ENCODE data around the gene GUCD1. TPM values are rescaled to one million over a fixed set of nuclear protein-coding genes. Genes with fewer than 3 reads are reported as not detected.

GUCD1 gene
- total and polyA plus RNA-seq, 2 of the 13 experiments (the other 11 are each of a cell fraction or from before 2014, with no cell fraction given): 128 to 245 TPM

- TF ChIP-seq SMAD3 (CRISPR knock-in tag; IDR thresholded peaks at IDR 0.05) (peak; percentile 92), TSC22D2 (CRISPR knock-in tag; IDR thresholded peaks at IDR 0.05; ENCODE audit: borderline replicate concordance) (no peak), HOMEZ (CRISPR knock-in tag; IDR thresholded peaks at IDR 0.05; ENCODE audit: low read depth) (peak; percentile 30; the same call in 1 of the 2 replicates), NR2F2 (IDR thresholded peaks at IDR 0.05; ENCODE audit: borderline replicate concordance, low read depth) (peak; percentile 91), NAIF1 (CRISPR knock-in tag; IDR thresholded peaks at IDR 0.05; ENCODE audit: borderline replicate concordance) (no peak), ZMAT3 (CRISPR knock-in tag; conservative IDR thresholded peaks at IDR 0.05) (0 out of 2 replicates have a peak, but pooled peaks have one; percentile 41), POLR2AphosphoS5 (IDR thresholded peaks at IDR 0.05; ENCODE audit: low read depth, low read length) (peak; percentile 47; the same call in 1 of the 2 replicates), ZNF383 (CRISPR knock-in tag; IDR thresholded peaks at IDR 0.05; ENCODE audit: borderline replicate concordance) (no peak), TEAD3 (CRISPR knock-in tag; optimal IDR thresholded peaks at IDR 0.05; ENCODE audit: borderline replicate concordance) (peak; percentile 90), SOX13 (IDR thresholded peaks at IDR 0.05) (peak; percentile 86), SOX13 (CRISPR knock-in tag; conservative IDR thresholded peaks at IDR 0.05 in 1 of 2, IDR thresholded peaks at IDR 0.05 in 1 of 2) (peak in 1 of 2 experiments; percentile 96; a peak in 2 of 4 replicates), XBP1 (CRISPR knock-in tag; IDR thresholded peaks at IDR 0.05) (no peak), CEBPG (CRISPR knock-in tag; IDR thresholded peaks at IDR 0.05) (peak; percentile 82)
- TF ChIP-seq, protein P1, sequence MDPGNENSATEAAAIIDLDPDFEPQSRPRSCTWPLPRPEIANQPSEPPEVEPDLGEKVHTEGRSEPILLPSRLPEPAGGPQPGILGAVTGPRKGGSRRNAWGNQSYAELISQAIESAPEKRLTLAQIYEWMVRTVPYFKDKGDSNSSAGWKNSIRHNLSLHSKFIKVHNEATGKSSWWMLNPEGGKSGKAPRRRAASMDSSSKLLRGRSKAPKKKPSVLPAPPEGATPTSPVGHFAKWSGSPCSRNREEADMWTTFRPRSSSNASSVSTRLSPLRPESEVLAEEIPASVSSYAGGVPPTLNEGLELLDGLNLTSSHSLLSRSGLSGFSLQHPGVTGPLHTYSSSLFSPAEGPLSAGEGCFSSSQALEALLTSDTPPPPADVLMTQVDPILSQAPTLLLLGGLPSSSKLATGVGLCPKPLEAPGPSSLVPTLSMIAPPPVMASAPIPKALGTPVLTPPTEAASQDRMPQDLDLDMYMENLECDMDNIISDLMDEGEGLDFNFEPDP (CRISPR knock-in tag; conservative IDR thresholded peaks at IDR 0.05): 0 out of 2 replicates have a peak, but pooled peaks have one; percentile 72
- TF ChIP-seq, protein P2, sequence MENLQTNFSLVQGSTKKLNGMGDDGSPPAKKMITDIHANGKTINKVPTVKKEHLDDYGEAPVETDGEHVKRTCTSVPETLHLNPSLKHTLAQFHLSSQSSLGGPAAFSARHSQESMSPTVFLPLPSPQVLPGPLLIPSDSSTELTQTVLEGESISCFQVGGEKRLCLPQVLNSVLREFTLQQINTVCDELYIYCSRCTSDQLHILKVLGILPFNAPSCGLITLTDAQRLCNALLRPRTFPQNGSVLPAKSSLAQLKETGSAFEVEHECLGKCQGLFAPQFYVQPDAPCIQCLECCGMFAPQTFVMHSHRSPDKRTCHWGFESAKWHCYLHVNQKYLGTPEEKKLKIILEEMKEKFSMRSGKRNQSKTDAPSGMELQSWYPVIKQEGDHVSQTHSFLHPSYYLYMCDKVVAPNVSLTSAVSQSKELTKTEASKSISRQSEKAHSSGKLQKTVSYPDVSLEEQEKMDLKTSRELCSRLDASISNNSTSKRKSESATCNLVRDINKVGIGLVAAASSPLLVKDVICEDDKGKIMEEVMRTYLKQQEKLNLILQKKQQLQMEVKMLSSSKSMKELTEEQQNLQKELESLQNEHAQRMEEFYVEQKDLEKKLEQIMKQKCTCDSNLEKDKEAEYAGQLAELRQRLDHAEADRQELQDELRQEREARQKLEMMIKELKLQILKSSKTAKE (CRISPR knock-in tag; IDR thresholded peaks at IDR 0.05; ENCODE audit: borderline replicate concordance): peak; percentile 12; the same call in 1 of the 2 replicates
- TF ChIP-seq, protein P3, sequence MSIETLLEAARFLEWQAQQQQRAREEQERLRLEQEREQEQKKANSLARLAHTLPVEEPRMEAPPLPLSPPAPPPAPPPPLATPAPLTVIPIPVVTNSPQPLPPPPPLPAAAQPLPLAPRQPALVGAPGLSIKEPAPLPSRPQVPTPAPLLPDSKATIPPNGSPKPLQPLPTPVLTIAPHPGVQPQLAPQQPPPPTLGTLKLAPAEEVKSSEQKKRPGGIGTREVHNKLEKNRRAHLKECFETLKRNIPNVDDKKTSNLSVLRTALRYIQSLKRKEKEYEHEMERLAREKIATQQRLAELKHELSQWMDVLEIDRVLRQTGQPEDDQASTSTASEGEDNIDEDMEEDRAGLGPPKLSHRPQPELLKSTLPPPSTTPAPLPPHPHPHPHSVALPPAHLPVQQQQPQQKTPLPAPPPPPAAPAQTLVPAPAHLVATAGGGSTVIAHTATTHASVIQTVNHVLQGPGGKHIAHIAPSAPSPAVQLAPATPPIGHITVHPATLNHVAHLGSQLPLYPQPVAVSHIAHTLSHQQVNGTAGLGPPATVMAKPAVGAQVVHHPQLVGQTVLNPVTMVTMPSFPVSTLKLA (IDR thresholded peaks at IDR 0.05): peak; percentile 29; the same call in 1 of the 2 replicates
- TF ChIP-seq, protein P4, sequence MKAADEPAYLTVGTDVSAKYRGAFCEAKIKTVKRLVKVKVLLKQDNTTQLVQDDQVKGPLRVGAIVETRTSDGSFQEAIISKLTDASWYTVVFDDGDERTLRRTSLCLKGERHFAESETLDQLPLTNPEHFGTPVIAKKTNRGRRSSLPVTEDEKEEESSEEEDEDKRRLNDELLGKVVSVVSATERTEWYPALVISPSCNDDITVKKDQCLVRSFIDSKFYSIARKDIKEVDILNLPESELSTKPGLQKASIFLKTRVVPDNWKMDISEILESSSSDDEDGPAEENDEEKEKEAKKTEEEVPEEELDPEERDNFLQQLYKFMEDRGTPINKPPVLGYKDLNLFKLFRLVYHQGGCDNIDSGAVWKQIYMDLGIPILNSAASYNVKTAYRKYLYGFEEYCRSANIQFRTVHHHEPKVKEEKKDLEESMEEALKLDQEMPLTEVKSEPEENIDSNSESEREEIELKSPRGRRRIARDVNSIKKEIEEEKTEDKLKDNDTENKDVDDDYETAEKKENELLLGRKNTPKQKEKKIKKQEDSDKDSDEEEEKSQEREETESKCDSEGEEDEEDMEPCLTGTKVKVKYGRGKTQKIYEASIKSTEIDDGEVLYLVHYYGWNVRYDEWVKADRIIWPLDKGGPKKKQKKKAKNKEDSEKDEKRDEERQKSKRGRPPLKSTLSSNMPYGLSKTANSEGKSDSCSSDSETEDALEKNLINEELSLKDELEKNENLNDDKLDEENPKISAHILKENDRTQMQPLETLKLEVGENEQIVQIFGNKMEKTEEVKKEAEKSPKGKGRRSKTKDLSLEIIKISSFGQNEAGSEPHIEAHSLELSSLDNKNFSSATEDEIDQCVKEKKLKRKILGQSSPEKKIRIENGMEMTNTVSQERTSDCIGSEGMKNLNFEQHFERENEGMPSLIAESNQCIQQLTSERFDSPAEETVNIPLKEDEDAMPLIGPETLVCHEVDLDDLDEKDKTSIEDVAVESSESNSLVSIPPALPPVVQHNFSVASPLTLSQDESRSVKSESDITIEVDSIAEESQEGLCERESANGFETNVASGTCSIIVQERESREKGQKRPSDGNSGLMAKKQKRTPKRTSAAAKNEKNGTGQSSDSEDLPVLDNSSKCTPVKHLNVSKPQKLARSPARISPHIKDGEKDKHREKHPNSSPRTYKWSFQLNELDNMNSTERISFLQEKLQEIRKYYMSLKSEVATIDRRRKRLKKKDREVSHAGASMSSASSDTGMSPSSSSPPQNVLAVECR (CRISPR knock-in tag; IDR thresholded peaks at IDR 0.05; ENCODE audit: borderline replicate concordance): peak; percentile 46; the same call in 1 of the 2 replicates
These were observed 23.7 kb upstream of the GUCD1 start (continued) for GRCh38 chr22:24578355-24579257.
